Keratinocyte (primary cell): ENCODE measurements around the gene S1PR4. TPM values are rescaled to one million over a fixed set of nuclear protein-coding genes. Genes with fewer than 3 reads are reported as not detected.

Source experiments
- DNase-seq: peaks from one replicate; pipeline ENCODE4 v3.0.0-alpha.2; 2011; ENCODE audit warnings: low read depth, missing footprints, low spot score
- FAIRE-seq: peaks from 2 replicates; lab custom pipeline; 2011; peaks lifted over from hg19 to GRCh38; lab: Jason Lieb, UNC
- H2AFZ ChIP-seq: 2 replicates; pipeline ENCODE4 v1.6.0; 2012; ENCODE audit warnings: low read length, control low read depth, inconsistent platforms; ENCODE audit not compliant: control insufficient read depth
- H3K27ac ChIP-seq: 2 replicates; pipeline ENCODE4 v1.5.1; 2011; ENCODE audit warnings: low read length; ENCODE audit not compliant: control insufficient read depth, insufficient read depth
- H3K27me3 ChIP-seq: 3 replicates; pipeline ENCODE4 v1.6.0; 2011; ENCODE audit warnings: low read length; ENCODE audit not compliant: control insufficient read depth, insufficient read depth; ENCODE audit errors: extremely low read depth
- H3K36me3 ChIP-seq, 2 experiments: 2 replicates in 1 of 2; 3 replicates in 1 of 2; pipeline ENCODE4 v1.5.1; 2011; ENCODE audit warnings: low read length in 2 of 2, mild to moderate bottlenecking in 1 of 2; ENCODE audit not compliant: control insufficient read depth in 2 of 2, insufficient read depth in 2 of 2; ENCODE audit errors: extremely low read depth in 1 of 2
- H3K4me1 ChIP-seq: 3 replicates; pipeline ENCODE4 v1.5.1; 2011; ENCODE audit warnings: low read length; ENCODE audit not compliant: control insufficient read depth, insufficient read depth; ENCODE audit errors: extremely low read depth
- H3K4me2 ChIP-seq: 3 replicates; pipeline ENCODE4 v1.6.0; 2011; ENCODE audit warnings: low read depth, low read length; ENCODE audit not compliant: control insufficient read depth, insufficient read depth; ENCODE audit errors: extremely low read depth
- H3K4me3 ChIP-seq, 3 experiments: fragments of 200-600 bp in 1 of 3; sonication (generic) in 1 of 3; 2 replicates in 2 of 3; 3 replicates in 1 of 3; pipeline ENCODE4 v1.5.1; 2011 to 2016; ENCODE audit warnings: low read length in 3 of 3, mild to moderate bottlenecking in 3 of 3, control low read depth in 2 of 3, inconsistent platforms in 1 of 3, low read depth in 1 of 3, mixed read lengths in 1 of 3, mixed run types in 1 of 3, moderate library complexity in 1 of 3; ENCODE audit not compliant: control insufficient read depth in 2 of 3, insufficient read depth in 2 of 3; ENCODE audit errors: extremely low read depth in 1 of 3
- H3K79me2 ChIP-seq: 2 replicates; pipeline ENCODE4 v1.6.0; 2012; ENCODE audit warnings: low read length; ENCODE audit not compliant: control insufficient read depth, insufficient read depth
- H3K9ac ChIP-seq: 3 replicates; pipeline ENCODE4 v1.6.0; 2011; ENCODE audit warnings: low read length; ENCODE audit not compliant: control insufficient read depth, insufficient read depth; ENCODE audit errors: extremely low read depth
- H3K9me1 ChIP-seq: 3 replicates; pipeline ENCODE4 v1.6.0; 2011; ENCODE audit warnings: low read length; ENCODE audit not compliant: control insufficient read depth, insufficient read depth; ENCODE audit errors: extremely low read depth
- H3K9me3 ChIP-seq: 2 replicates; pipeline ENCODE4 v1.5.1; 2012; ENCODE audit warnings: low read depth, low read length; ENCODE audit not compliant: control insufficient read depth
- H4K20me1 ChIP-seq: 3 replicates; pipeline ENCODE4 v1.6.0; 2011; ENCODE audit warnings: low read length; ENCODE audit not compliant: control insufficient read depth, insufficient read depth; ENCODE audit errors: extremely low read depth
- EZH2 ChIP-seq: IDR thresholded peaks from one replicate; pipeline ENCODE4 v1.6.1; 2012; ENCODE audit warnings: inconsistent platforms, mild to moderate bottlenecking, low read length, moderate library complexity
- dilution Hi-C: fragments of 300-500 bp; cut with MboI; formaldehyde crosslinking; loops from one replicate; pipeline ENCODE4 v1.7.0; 2020; ENCODE audit warnings: low sequenced_read_pairs; ENCODE audit not compliant: extremely low pct_ligation_motif_present
- polyA plus RNA-seq, 5 experiments: library from polyadenylated mRNA; depleted of rRNA in 3 of 5; stranded (reverse) in 3 of 5; stranded (forward) in 1 of 5; unstranded in 1 of 5; fragments of >200 nt; gene quantifications; 1 replicate in 1 of 5; 2 replicates in 3 of 5; 3 replicates in 1 of 5; pipeline versions ENCODE4 v1.2.1 to v1.2.3, GENCODE V29; 2011 to 2012; ENCODE audit warnings: missing spikeins in 2 of 5, low read depth in 1 of 5, low replicate concordance in 1 of 5
- TF ChIP-seq, protein P1 (sequence below), 3 experiments: IDR thresholded peaks in 1 of 3; conservative IDR thresholded peaks in 1 of 3; optimal IDR thresholded peaks in 1 of 3; 2 replicates in 2 of 3; 3 replicates in 1 of 3; pipeline versions ENCODE3 to v1.5.1; 2011; ENCODE audit warnings: low read length in 3 of 3, mild to moderate bottlenecking in 3 of 3, moderate library complexity in 2 of 3, control low read depth in 1 of 3, inconsistent platforms in 1 of 3; ENCODE audit not compliant: insufficient read depth in 2 of 3; ENCODE audit errors: extremely low read depth in 1 of 3

The S1PR4 gene
- polyA plus RNA-seq, 1 donor (not counting 4 experiments of a cell fraction or from before 2014, with no cell fraction given): 0.08 TPM

GRCh38 chr19:3161453-3161852, 17.1 kb upstream of the S1PR4 start:
- peaks cover 11% of the 10 kb centered on the region for H3K4me1 ChIP-seq
- H3K9me3 ChIP-seq: no peaks in the 10 kb centered on the region
- peaks cover 3% of the 10 kb centered on the region for H3K79me2 ChIP-seq
- H3K9ac ChIP-seq: no peak overlapping the region
- dilution Hi-C loops: no loop called here
- no peak overlapping the region for H3K4me2 ChIP-seq
- peak overlapping the region; percentile 82 for H3K27ac ChIP-seq
- TF ChIP-seq, protein P1, sequence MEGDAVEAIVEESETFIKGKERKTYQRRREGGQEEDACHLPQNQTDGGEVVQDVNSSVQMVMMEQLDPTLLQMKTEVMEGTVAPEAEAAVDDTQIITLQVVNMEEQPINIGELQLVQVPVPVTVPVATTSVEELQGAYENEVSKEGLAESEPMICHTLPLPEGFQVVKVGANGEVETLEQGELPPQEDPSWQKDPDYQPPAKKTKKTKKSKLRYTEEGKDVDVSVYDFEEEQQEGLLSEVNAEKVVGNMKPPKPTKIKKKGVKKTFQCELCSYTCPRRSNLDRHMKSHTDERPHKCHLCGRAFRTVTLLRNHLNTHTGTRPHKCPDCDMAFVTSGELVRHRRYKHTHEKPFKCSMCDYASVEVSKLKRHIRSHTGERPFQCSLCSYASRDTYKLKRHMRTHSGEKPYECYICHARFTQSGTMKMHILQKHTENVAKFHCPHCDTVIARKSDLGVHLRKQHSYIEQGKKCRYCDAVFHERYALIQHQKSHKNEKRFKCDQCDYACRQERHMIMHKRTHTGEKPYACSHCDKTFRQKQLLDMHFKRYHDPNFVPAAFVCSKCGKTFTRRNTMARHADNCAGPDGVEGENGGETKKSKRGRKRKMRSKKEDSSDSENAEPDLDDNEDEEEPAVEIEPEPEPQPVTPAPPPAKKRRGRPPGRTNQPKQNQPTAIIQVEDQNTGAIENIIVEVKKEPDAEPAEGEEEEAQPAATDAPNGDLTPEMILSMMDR (optimal IDR thresholded peaks at IDR 0.05 in 1 of 3, IDR thresholded peaks at IDR 0.05 in 1 of 3, conservative IDR thresholded peaks at IDR 0.05 in 1 of 3; ENCODE audit: extremely low read depth in 1 of 3, insufficient read depth in 2 of 3, low read length in 3 of 3): no peak
- TF ChIP-seq EZH2: no peak
- FAIRE-seq (no peak), DNase-seq (no peak)
- no peaks in the 10 kb centered on the region for H4K20me1 ChIP-seq
- no peak overlapping the region for H2AFZ ChIP-seq
- no peak overlapping the region for H3K4me3 ChIP-seq
- peaks cover 37 to 57% of the 10 kb centered on the region in 2 experiments for H3K36me3 ChIP-seq
- no peaks in the 10 kb centered on the region for H3K27me3 ChIP-seq
- H3K9me1 ChIP-seq: no peaks in the 10 kb centered on the region

DNA sequence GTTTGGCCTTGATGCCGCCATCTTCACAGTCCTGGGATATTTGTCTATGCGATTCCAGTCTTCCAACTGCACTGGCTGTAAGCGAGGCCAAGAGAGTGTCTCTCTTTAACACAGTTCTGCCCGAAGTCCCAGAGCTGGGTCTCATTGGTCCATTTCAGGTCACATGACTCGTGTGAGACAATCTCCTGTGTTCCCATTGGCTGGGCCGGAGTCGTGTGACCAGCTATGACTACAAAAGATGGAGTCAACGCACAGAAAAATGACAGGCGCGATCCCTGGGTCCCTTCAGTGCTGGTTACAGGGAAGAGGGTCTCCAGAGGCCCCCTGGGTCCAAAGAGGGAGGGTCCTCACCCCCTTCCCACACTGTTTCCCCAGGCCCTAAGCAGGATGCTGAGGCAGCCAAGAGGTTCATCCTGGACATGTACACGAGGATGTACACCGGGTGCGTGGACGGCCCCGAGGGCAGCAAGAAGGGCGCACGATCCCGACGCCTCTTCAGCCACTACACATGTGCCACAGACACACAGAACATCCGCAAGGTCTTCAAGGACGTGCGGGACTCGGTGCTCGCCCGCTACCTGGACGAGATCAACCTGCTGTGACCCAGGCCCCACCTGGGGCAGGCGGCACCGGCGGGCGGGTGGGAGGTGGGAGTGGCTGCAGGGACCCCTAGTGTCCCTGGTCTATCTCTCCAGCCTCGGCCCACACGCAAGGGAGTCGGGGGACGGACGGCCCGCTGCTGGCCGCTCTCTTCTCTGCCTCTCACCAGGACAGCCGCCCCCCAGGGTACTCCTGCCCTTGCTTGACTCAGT, 15.9 kb upstream of the S1PR4 start:
- no peak for DNase-seq
- H3K9me1 ChIP-seq: no peaks in the 10 kb centered on the region
- TF ChIP-seq, protein P1 (optimal IDR thresholded peaks at IDR 0.05 in 1 of 3, IDR thresholded peaks at IDR 0.05 in 1 of 3, conservative IDR thresholded peaks at IDR 0.05 in 1 of 3; ENCODE audit: extremely low read depth in 1 of 3, insufficient read depth in 2 of 3, low read length in 3 of 3): no peak
- no peak for TF ChIP-seq EZH2
- no peak overlapping the region for H3K4me2 ChIP-seq
- H2AFZ ChIP-seq: no peak overlapping the region
- dilution Hi-C loops: no loop called here
- H3K79me2 ChIP-seq: peaks cover 3% of the 10 kb centered on the region
- H3K4me3 ChIP-seq: no peak overlapping the region
- no peaks in the 10 kb centered on the region for H3K27me3 ChIP-seq
- FAIRE-seq: no peak
- no peaks in the 10 kb centered on the region for H4K20me1 ChIP-seq
- no peak overlapping the region for H3K9ac ChIP-seq
- peaks cover 11% of the 10 kb centered on the region for H3K4me1 ChIP-seq
- H3K27ac ChIP-seq: no peak overlapping the region
- H3K36me3 ChIP-seq: peaks cover 32 to 48% of the 10 kb centered on the region in 2 experiments
- H3K9me3 ChIP-seq: no peaks in the 10 kb centered on the region
